SJCRH30 (cell line): ENCODE data around the gene CNOT6. TPM values are rescaled to one million over a fixed set of nuclear protein-coding genes. Genes with fewer than 3 reads are reported as not detected.
"Not testable (repeated sequence)": the region's sequence is repeated elsewhere in the genome, so short reads cannot be mapped to it uniquely, and the experiment has no call there.

Experiments used
- DNase-seq, 2 experiments: peaks; one replicate each; pipeline ENCODE4 v3.0.0-alpha.2; 2015 to 2020
- H3K27ac ChIP-seq: fragments of 250-450 bp; sonication (Bioruptor Pico); 2 replicates; pipeline ENCODE4 v1.5.1; 2020; ENCODE audit warnings: mild to moderate bottlenecking, moderate library complexity
- H3K27me3 ChIP-seq: fragments of 250-450 bp; sonication (Bioruptor Pico); 2 replicates; pipeline ENCODE4 v1.5.1; 2020; ENCODE audit warnings: mild to moderate bottlenecking, moderate library complexity
- H3K36me3 ChIP-seq: fragments of 250-450 bp; sonication (Bioruptor Pico); 2 replicates; pipeline ENCODE4 v1.5.1; 2020; ENCODE audit warnings: mild to moderate bottlenecking, moderate library complexity
- H3K4me1 ChIP-seq: fragments of 250-450 bp; sonication (Bioruptor Pico); 2 replicates; pipeline ENCODE4 v1.5.1; 2020; ENCODE audit warnings: mild to moderate bottlenecking, moderate library complexity
- H3K4me3 ChIP-seq: fragments of 250-450 bp; sonication (Bioruptor Pico); 2 replicates; pipeline ENCODE4 v1.5.1; 2020; ENCODE audit warnings: mild to moderate bottlenecking, moderate library complexity
- H3K9me3 ChIP-seq: fragments of 250-450 bp; sonication (Bioruptor Pico); replicated peaks from 2 replicates; pipeline ENCODE4 v1.5.1; 2020; ENCODE audit warnings: mild to moderate bottlenecking, moderate library complexity
- total RNA-seq: library from RNA; depleted of rRNA; stranded (reverse); fragments of >200 nt; shearing (Covaris generic); gene quantifications from 2 replicates; pipeline ENCODE4 v1.2.3, GENCODE V29; 2014; rRNA removed

Gene CNOT6
- total RNA-seq: 26.1 and 28.2 TPM in 2 replicates

- H3K27me3 ChIP-seq: no peaks in the 10 kb centered on the region
- H3K36me3 ChIP-seq: peaks cover 9% of the 10 kb centered on the region
- peak; percentile 89 to 93 for DNase-seq
- H3K4me1 ChIP-seq: no peaks in the 10 kb centered on the region
- H3K27ac ChIP-seq: peak within 1 kb of the TSS; percentile 70
- no peaks in the 10 kb centered on the region for H3K9me3 ChIP-seq
- peak within 1 kb of the TSS; percentile 88 for H3K4me3 ChIP-seq
Measured at GRCh38 chr5:180494060-180494509, at the start of gene CNOT6. CNOT6 (plus strand) TSS chr5:180494379; CDS start chr5:180529277, 34,898 bp downstream.

- no peak overlapping the region for H3K27ac ChIP-seq
- H3K4me1 ChIP-seq: no peaks in the 10 kb centered on the region
- H3K4me3 ChIP-seq: no peak overlapping the region
- H3K27me3 ChIP-seq: no peaks in the 10 kb centered on the region
- H3K36me3 ChIP-seq: no peaks in the 10 kb centered on the region
- no peaks in the 10 kb centered on the region for H3K9me3 ChIP-seq
- DNase-seq: no peak
Measured at GRCh38 chr5:180454752-180455151, 39.4 kb upstream of the CNOT6 start.

- H3K9me3 ChIP-seq: no peaks in the 10 kb centered on the region
- H3K36me3 ChIP-seq: no peaks in the 10 kb centered on the region
- no peak for DNase-seq
- no peaks in the 10 kb centered on the region for H3K4me1 ChIP-seq
- no peak overlapping the region for H3K27ac ChIP-seq
- no peak overlapping the region for H3K4me3 ChIP-seq
- H3K27me3 ChIP-seq: no peaks in the 10 kb centered on the region
Measured at GRCh38 chr5:180455872-180456271, 38.3 kb upstream of the CNOT6 start.

GRCh38 chr5:180456792-180457191 lies 37.4 kb upstream of the CNOT6 start:
- Histone ChIP-seq H3K36me3 (no peaks in the 10 kb centered on the region), H3K4me1 (no peaks in the 10 kb centered on the region), H3K27me3 (no peaks in the 10 kb centered on the region), H3K9me3 (no peaks in the 10 kb centered on the region), H3K27ac (no peak overlapping the region), H3K4me3 (no peak overlapping the region)
- no peak for DNase-seq

GRCh38 chr5:180458852-180459673 lies 35.1 kb upstream of the CNOT6 start:
- DNase-seq, H3K4me3 ChIP-seq, H3K4me1 ChIP-seq, H3K9me3 ChIP-seq, H3K27ac ChIP-seq, H3K27me3 ChIP-seq, H3K36me3 ChIP-seq: not testable (repeated sequence)

- H3K27ac ChIP-seq, H3K36me3 ChIP-seq, DNase-seq, H3K27me3 ChIP-seq, H3K9me3 ChIP-seq, H3K4me3 ChIP-seq, H3K4me1 ChIP-seq: not testable (repeated sequence)
Measured at GRCh38 chr5:180459674-180460142, 34.5 kb upstream of the CNOT6 start.

- Histone ChIP-seq H3K9me3 (no peaks in the 10 kb centered on the region), H3K4me1 (no peaks in the 10 kb centered on the region), H3K4me3 (no peak overlapping the region), H3K27ac (no peak overlapping the region), H3K36me3 (no peaks in the 10 kb centered on the region), H3K27me3 (no peaks in the 10 kb centered on the region)
- no peak for DNase-seq
Measured at GRCh38 chr5:180460834-180461233, 33.3 kb upstream of the CNOT6 start.

- DNase-seq: no peak
Measured at GRCh38 chr5:180461303-180461702, 32.9 kb upstream of the CNOT6 start.

GRCh38 chr5:180463216-180463900 lies 30.8 kb upstream of the CNOT6 start:
- H3K27ac ChIP-seq: no peak overlapping the region
- no peaks in the 10 kb centered on the region for H3K4me1 ChIP-seq
- no peak for DNase-seq
- H3K36me3 ChIP-seq: no peaks in the 10 kb centered on the region
- H3K4me3 ChIP-seq: no peak overlapping the region
- no peaks in the 10 kb centered on the region for H3K27me3 ChIP-seq
- no peaks in the 10 kb centered on the region for H3K9me3 ChIP-seq

More at GRCh38 chr5:180461303-180461702, 32.9 kb upstream of the CNOT6 start:
- Histone ChIP-seq H3K36me3 (no peaks in the 10 kb centered on the region), H3K9me3 (no peaks in the 10 kb centered on the region), H3K27ac (no peak overlapping the region), H3K4me3 (no peak overlapping the region), H3K27me3 (no peaks in the 10 kb centered on the region), H3K4me1 (no peaks in the 10 kb centered on the region)

GRCh38 chr5:180463916-180464602 lies 30.1 kb upstream of the CNOT6 start:
- no peaks in the 10 kb centered on the region for H3K36me3 ChIP-seq
- no peak overlapping the region for H3K27ac ChIP-seq
- no peaks in the 10 kb centered on the region for H3K27me3 ChIP-seq
- no peaks in the 10 kb centered on the region for H3K4me1 ChIP-seq
- H3K4me3 ChIP-seq: no peak overlapping the region
- no peaks in the 10 kb centered on the region for H3K9me3 ChIP-seq
- DNase-seq: no peak

GRCh38 chr5:180464603-180464970 lies 29.6 kb upstream of the CNOT6 start:
- no peaks in the 10 kb centered on the region for H3K9me3 ChIP-seq
- H3K27ac ChIP-seq: no peak overlapping the region
- H3K27me3 ChIP-seq: no peaks in the 10 kb centered on the region
- H3K36me3 ChIP-seq: no peaks in the 10 kb centered on the region
- DNase-seq: no peak
- no peak overlapping the region for H3K4me3 ChIP-seq
- H3K4me1 ChIP-seq: no peaks in the 10 kb centered on the region

- H3K9me3 ChIP-seq, H3K36me3 ChIP-seq, H3K4me3 ChIP-seq, DNase-seq, H3K27me3 ChIP-seq, H3K27ac ChIP-seq, H3K4me1 ChIP-seq: not testable (repeated sequence)
Measured at GRCh38 chr5:180465052-180465451, 29.1 kb upstream of the CNOT6 start.

GRCh38 chr5:180466316-180466715 lies 27.9 kb upstream of the CNOT6 start:
- H3K4me3 ChIP-seq: no peak overlapping the region
- H3K36me3 ChIP-seq: no peaks in the 10 kb centered on the region
- no peaks in the 10 kb centered on the region for H3K27me3 ChIP-seq
- DNase-seq: no peak
- H3K27ac ChIP-seq: no peak overlapping the region
- H3K9me3 ChIP-seq: no peaks in the 10 kb centered on the region
- H3K4me1 ChIP-seq: no peaks in the 10 kb centered on the region

- H3K9me3 ChIP-seq: no peaks in the 10 kb centered on the region
- no peak overlapping the region for H3K4me3 ChIP-seq
- DNase-seq: no peak
Measured at GRCh38 chr5:180467028-180467975, 26.9 kb upstream of the CNOT6 start.

More at GRCh38 chr5:180467028-180467975, 26.9 kb upstream of the CNOT6 start:
- H3K36me3 ChIP-seq: no peaks in the 10 kb centered on the region
- H3K27me3 ChIP-seq: no peaks in the 10 kb centered on the region
- H3K4me1 ChIP-seq: no peaks in the 10 kb centered on the region
- H3K27ac ChIP-seq: no peak overlapping the region
